GM18511 (cell line): Measurements from ENCODE around the gene SLC2A5.
A peak's percentile ranks its signal among the peaks of the same experiment; 100 is the strongest.
"Not testable (repeated sequence)": the region's sequence is repeated elsewhere in the genome, so short reads cannot be mapped to it uniquely, and the experiment has no call there.

Source experiments
- ATAC-seq: cut with Tn5 transposase; IDR thresholded peaks from one replicate; pipeline ENCODE4 v1.9.1; 2021; ENCODE audit warnings: mild to moderate bottlenecking, moderate library complexity; ENCODE audit not compliant: unreplicated experiment

The SLC2A5 gene

DNA sequence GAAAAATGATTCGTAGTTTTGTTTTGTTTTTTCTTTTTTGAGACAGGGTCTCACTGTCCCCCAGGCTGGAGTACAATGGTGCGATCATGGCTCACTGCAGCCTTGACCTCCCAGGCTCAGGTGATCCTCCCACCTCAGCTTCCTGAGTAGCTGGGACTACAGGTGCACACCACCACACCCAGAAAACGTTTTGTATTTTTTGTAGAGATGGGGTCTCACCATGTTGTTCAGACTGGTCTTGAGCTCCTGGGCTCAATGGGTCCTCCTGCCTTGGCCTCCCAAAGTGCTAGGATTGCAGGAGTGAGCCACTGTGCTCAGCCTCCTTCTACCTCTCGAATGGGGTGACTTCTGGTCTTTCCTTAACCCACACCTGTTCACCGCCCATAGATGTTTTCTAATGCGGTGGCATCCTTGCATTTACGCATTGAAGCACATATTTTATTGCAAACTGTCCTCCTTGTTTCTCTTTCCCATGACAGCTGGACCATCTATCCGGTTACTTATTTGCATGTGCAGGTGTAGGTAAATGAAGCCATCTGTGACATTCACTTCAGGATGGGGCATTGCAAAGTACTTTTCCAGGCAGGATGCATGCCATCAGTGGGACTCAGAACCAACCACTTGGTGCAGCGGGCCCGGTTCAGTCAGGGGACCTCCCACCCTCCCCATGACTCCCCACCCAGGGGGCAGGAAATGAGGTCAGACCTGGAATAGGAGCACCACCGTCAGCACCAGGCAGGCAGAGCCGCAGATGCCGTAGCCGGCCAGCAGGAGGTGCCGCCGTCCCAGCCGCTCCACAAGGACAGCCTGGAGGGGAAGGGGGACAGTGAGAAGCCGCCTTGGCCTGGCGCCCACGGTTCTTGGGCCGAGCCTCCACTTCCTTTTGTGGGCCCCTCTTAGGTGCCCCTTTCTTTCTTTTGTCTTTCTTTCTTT, 59.7 kb downstream of the SLC2A5 start:
- no peak for ATAC-seq

DNA sequence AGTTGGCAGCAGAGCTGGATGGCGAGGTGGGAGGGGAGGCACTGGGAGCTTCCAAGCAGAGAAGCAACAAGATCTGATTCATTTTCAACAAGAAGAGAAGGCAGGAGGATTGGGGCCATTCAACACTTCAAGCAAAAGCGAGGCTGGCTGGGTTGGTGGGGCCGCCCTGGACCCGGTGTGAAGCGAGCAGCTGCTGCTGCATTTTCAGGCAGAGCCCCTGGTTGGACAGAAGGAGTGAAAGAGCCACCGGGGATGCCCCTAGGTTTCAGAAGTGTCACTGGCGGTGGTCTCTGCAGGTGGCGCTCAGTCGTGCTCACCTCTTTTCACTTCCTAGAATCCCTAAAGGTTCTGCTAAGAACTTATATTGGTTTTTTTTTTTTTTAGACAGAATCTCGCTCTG, 61.2 kb downstream of the SLC2A5 start:
- peak; percentile 64 for ATAC-seq

DNA sequence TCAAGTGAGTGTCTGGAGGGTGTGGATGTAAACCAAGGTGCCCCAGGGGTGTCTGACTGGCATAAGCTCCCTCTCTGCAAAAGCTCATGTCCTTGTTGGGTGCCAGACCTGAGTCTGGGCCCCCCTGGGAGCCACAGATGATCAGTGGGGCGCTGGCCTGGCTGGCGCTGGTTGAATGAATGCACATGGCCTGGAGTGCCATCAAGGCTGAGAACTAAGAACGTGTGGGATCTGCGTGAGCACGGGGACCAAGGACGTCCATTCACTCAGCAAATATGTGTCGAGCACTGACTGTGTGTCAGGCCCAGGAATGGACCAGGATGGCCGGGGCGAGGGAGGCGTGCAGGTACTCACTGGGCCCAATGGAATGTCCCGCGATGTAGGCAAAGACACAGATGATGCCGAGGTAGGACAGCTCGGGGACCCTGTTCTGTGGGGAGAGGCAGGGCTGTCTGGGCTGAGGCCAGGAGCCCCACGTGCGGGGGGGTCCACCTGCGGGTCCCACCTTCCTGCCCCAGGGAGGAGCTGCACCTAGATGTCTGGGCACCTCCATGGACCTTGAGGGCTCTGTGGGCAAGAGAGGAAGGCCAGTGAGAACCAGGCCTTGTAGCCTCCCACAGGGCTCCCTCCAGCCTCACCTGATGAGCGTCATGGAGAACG, 62.3 kb downstream of the SLC2A5 start:
- no peak for ATAC-seq

- no peak for ATAC-seq
Observed at GRCh38 chr1:9005395-9005708, 64.1 kb downstream of the SLC2A5 start.

DNA sequence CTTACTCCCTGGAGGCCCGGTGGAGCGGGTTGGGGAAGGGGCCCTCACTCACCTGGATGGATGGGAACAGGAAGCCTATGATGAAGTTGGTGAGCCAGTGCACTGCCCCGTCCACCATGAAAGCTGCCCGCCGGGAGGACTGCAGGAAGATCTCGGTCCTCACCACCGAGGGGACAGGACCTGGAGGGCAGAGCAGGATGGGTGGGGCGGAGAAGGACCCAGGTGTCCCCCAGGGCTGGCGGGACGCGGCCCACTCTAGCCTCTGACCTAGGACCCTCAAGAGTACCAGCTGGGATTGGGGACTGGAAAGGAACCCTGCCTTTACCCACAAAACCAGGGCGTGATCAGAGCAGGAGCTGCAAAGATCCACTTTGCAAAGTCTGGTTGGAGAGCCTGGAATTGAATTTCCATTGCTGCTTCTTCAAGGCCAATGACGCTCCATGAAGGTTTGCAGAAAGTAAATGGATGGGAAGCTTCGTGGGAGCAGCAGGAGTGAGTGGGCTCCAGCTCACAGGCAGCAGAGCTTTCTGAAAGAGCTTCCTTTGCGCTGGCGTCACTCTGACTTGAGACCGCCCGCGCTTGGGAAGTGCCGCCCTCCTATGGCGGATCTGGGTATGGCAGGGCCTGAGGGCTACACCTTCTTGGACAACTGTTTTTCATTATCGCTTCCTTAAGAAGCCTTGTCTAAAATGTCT, 64.6 kb downstream of the SLC2A5 start:
- ATAC-seq: no peak

- no peak for ATAC-seq
Observed at GRCh38 chr1:9004031-9004699, 65.3 kb downstream of the SLC2A5 start.

- ATAC-seq: not testable (repeated sequence)
Observed at GRCh38 chr1:9002215-9002560, 67.2 kb downstream of the SLC2A5 start.

GRCh38 chr1:9001534-9002214, 67.8 kb downstream of the SLC2A5 start:
- not testable (repeated sequence) for ATAC-seq

DNA sequence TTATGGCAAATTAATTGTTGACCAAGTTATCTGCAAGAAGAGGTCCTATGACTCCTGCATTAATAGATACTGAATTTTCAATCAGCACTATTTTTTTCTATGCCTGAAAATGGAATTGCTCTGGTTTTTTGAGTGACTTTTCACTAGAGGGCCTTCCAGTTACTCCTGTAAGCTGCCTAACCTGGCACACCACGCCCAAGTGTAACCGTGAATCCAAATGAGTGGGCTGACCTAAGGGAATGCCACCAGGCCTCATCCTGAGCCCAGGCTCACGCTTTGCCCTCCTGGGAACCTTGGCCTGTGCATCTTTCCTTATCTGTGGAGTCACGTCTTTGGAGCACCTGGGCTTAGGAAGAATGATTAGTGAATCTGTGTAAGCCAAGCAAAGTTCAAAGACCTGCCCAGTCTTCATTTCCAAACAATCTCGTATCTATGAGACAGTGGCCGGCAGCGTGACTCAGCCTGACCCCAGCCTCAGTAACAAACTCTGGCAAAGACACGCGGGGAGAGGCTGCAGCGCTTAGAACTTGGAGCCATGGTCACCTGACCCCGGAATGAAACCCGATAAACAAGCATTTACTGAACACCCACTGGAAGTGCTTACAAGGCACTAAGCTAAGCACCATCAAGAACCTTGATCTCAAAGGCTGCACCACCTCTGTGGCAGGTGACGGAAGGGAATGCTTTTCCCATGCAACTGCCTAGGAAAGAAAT, 75.3 kb downstream of the SLC2A5 start:
- not testable (repeated sequence) for ATAC-seq

GRCh38 chr1:8992936-8993687, 76.3 kb downstream of the SLC2A5 start:
- no peak for ATAC-seq

DNA sequence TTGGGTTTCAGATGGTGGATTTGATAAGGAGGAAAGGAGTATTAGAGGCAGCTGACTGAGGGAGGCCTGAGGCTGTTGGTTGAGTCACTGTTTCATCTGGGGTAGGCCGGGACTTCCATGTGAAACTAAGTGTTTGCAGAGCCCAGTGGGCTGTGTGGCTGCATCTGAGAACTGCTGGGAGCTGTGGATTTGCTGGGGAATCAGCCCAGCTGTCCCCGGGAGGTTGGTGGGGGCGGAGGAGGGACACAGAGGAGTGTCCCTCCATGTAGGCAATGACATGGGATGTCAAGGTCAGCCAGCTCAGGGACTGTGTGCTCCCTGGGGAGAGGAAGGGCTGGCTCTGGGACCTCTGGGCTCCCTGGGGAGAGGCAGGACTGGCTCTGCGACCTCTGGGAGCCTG, 79.6 kb downstream of the SLC2A5 start:
- no peak for ATAC-seq

DNA sequence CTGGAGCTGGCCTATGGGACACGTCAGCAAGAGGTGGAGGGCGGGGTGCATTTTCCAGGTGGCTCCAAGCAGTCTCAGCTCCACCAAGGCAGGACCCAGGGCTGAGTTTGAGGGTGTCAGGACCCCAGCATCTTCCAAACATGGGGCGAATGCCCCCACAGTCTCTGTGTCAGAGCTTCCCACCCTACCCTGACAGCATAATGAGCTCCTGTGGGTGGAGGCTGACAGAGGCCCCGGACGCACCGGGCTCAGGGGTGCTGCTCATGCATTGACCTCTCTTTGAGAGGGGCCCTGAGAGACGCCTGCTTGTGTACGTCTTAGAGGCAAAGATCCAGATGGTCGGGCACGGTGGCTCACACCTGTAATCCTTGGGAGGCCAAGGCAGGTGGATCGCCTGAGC, 80.4 kb downstream of the SLC2A5 start:
- ATAC-seq: no peak

DNA sequence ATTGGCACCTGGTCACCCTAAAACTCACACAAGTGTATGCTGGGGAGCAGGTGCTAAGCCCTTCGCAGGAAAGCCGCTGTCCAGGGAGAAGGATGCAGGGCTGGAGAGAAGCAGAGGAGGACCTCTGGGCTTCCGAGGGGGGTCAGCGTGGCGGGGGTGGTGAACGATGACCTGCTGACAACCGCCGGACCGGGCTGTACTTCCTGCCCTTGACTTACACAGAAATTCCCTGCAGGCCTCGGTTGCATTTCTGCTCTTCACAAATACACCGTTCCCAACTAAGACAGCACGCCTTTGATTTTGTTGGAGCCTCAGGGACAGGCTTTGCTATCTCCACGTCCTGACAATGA, 80.8 kb downstream of the SLC2A5 start:
- ATAC-seq: no peak

GRCh38 chr1:8987881-8988617, 81.4 kb downstream of the SLC2A5 start:
- ATAC-seq: no peak

- no peak for ATAC-seq
Observed at GRCh38 chr1:8986814-8987190, 82.6 kb downstream of the SLC2A5 start.

GRCh38 chr1:8985915-8986813, 83.3 kb downstream of the SLC2A5 start:
- ATAC-seq: no peak
